GM23248 (cell line): ENCODE results near the gene KRTAP3-1. TPM values are rescaled to one million over a fixed set of nuclear protein-coding genes. Genes with fewer than 3 reads are reported as not detected.

Experiments used
- DNase-seq: peaks from one replicate; pipeline ENCODE4 v3.0.0-alpha.2; 2015
- H2AFZ ChIP-seq: fragments of 200-600 bp; sonication (generic); 2 replicates; pipeline ENCODE4 v1.6.1; 2016; ENCODE audit warnings: antibody characterized with exemption
- H3F3A ChIP-seq: fragments of 200-600 bp; sonication (generic); 2 replicates; pipeline ENCODE4 v1.6.1; 2016; ENCODE audit warnings: mild to moderate bottlenecking, antibody characterized with exemption, mixed run types; ENCODE audit not compliant: insufficient read depth
- H3K27ac ChIP-seq: fragments of 200-600 bp; sonication (generic); 2 replicates; pipeline ENCODE4 v1.5.1; 2016; ENCODE audit warnings: mild to moderate bottlenecking
- H3K27me3 ChIP-seq: fragments of 200-600 bp; sonication (generic); replicated peaks from 2 replicates; pipeline ENCODE4 v1.6.1; 2016; ENCODE audit warnings: mild to moderate bottlenecking; ENCODE audit not compliant: insufficient read depth
- H3K36me3 ChIP-seq: fragments of 200-600 bp; sonication (generic); 2 replicates; pipeline ENCODE4 v1.6.1; 2016; ENCODE audit warnings: low read depth, mild to moderate bottlenecking
- H3K4me1 ChIP-seq: fragments of 200-600 bp; sonication (generic); 2 replicates; pipeline ENCODE4 v1.6.1; 2016; ENCODE audit warnings: mild to moderate bottlenecking; ENCODE audit not compliant: insufficient read depth
- H3K4me2 ChIP-seq: fragments of 200-600 bp; sonication (generic); one replicate; pipeline ENCODE4 v1.6.1; 2016; ENCODE audit warnings: mild to moderate bottlenecking; ENCODE audit not compliant: unreplicated experiment
- H3K4me3 ChIP-seq: fragments of 200-600 bp; sonication (generic); 2 replicates; pipeline ENCODE4 v1.5.1; 2016; ENCODE audit warnings: mild to moderate bottlenecking
- H3K79me2 ChIP-seq: fragments of 200-600 bp; sonication (generic); 2 replicates; pipeline ENCODE4 v1.6.1; 2016; ENCODE audit warnings: mild to moderate bottlenecking; ENCODE audit not compliant: insufficient read depth
- H3K9ac ChIP-seq: fragments of 200-600 bp; sonication (generic); 2 replicates; pipeline ENCODE4 v1.6.1; 2016; ENCODE audit warnings: mild to moderate bottlenecking
- H3K9me2 ChIP-seq: fragments of 200-600 bp; sonication (generic); 2 replicates; pipeline ENCODE4 v1.6.1; 2016; ENCODE audit warnings: mixed run types, mild to moderate bottlenecking, moderate library complexity; ENCODE audit not compliant: insufficient read depth
- H3K9me3 ChIP-seq: fragments of 200-600 bp; sonication (generic); one replicate; pipeline ENCODE4 v1.6.1; 2017; ENCODE audit warnings: low read depth
- H4K20me1 ChIP-seq: fragments of 200-600 bp; sonication (generic); 2 replicates; pipeline ENCODE4 v1.6.0; 2016; ENCODE audit not compliant: insufficient read depth
- EZH2 ChIP-seq: fragments of 200-600 bp; sonication (generic); IDR thresholded peaks from 2 replicates; pipeline ENCODE4 v1.6.1; 2018; ENCODE audit warnings: antibody characterized with exemption, mild to moderate bottlenecking; ENCODE audit not compliant: insufficient read depth, poor library complexity, severe bottlenecking
- EZH2phosphoT487 ChIP-seq: fragments of 200-600 bp; sonication (generic); IDR thresholded peaks from 2 replicates; pipeline ENCODE4 v1.6.1; 2018; ENCODE audit warnings: antibody characterized with exemption, moderate library complexity, mild to moderate bottlenecking, low read depth; ENCODE audit not compliant: insufficient read depth
- WGBS, 2 experiments: methylation state at CpG; one replicate each; pipeline ENCODE4 v1.1.6; 2015 to 2017; ENCODE audit warnings: low lambda C conversion rate in 2 of 2, low coverage in 1 of 2; ENCODE audit errors: missing lambda C conversion rate in 2 of 2; 5-methylcytosine and 5-hydroxymethylcytosine counted together
- in situ Hi-C: fragments of 300-500 bp; cut with MboI; formaldehyde crosslinking; loops from 2 replicates; pipeline ENCODE4 v1.15.0; 2020
- polyA plus RNA-seq: library from polyadenylated mRNA; unstranded; fragments of >200 nt; fragmentation: Nextera tagmentation; extraction: Ambion mirVana; gene quantifications from 2 replicates; pipeline ENCODE4 v1.2.1, GENCODE V29; 2016
- total RNA-seq: library from RNA; depleted of rRNA; stranded (reverse); fragments of >200 nt; shearing (Covaris generic); gene quantifications from 2 replicates; pipeline ENCODE4 v1.2.3, GENCODE V29; 2014

Gene KRTAP3-1
- total and polyA plus RNA-seq, 2 experiments from 2014 or later, result not detected

GRCh38 chr17:41029633-41030245 lies 20.8 kb upstream of the KRTAP3-1 start, which contains the start of gene KRTAP1-4:
Gene KRTAP1-4 (minus strand): TSS chr17:41030195. CDS start chr17:41030078, 117 bp downstream.
- H3K27ac ChIP-seq, result no peak within 1 kb of the TSS
- H3K9me3 ChIP-seq, result no peaks in the 10 kb centered on the region
- H4K20me1 ChIP-seq, result no peaks in the 10 kb centered on the region
- H3K79me2 ChIP-seq, result no peaks in the 10 kb centered on the region
- H3K36me3 ChIP-seq, result no peaks in the 10 kb centered on the region
- H3F3A ChIP-seq, result peaks cover 24% of the 10 kb centered on the region
- TF ChIP-seq EZH2phosphoT487 (no peak), EZH2 (no peak)
- no peak within 1 kb of the TSS for H3K4me3 ChIP-seq
- no peak for DNase-seq
- no peaks in the 10 kb centered on the region for H3K27me3 ChIP-seq
- no peak within 1 kb of the TSS for H2AFZ ChIP-seq
- no peaks in the 10 kb centered on the region for H3K9me2 ChIP-seq
- WGBS, 2 experiments, result 82% methylated on average over 12 of the region's 12 CpGs
- H3K4me1 ChIP-seq, result peaks cover 23% of the 10 kb centered on the region
- no peak within 1 kb of the TSS for H3K9ac ChIP-seq
- H3K4me2 ChIP-seq, result no peak within 1 kb of the TSS
- in situ Hi-C loops, result no loop called here

GRCh38 chr17:41026715-41027471 lies 18.0 kb upstream of the KRTAP3-1 start, which contains the start of gene KRTAP1-5:
Gene KRTAP1-5 (minus strand): TSS chr17:41027208. CDS start chr17:41027155, 53 bp downstream.
- no peaks in the 10 kb centered on the region for H3K27me3 ChIP-seq
- peak; percentile 82 for DNase-seq
- H3K4me1 ChIP-seq, result peaks cover 23% of the 10 kb centered on the region
- H4K20me1 ChIP-seq, result no peaks in the 10 kb centered on the region
- in situ Hi-C loops, result no loop called here
- H3K36me3 ChIP-seq, result no peaks in the 10 kb centered on the region
- H3K27ac ChIP-seq, result peak within 1 kb of the TSS; percentile 62
- H3F3A ChIP-seq, result peaks cover 24% of the 10 kb centered on the region
- TF ChIP-seq EZH2phosphoT487 (no peak), EZH2 (no peak)
- WGBS, 2 experiments, result 47 to 49% methylated on average over 8 to 9 of the region's 9 CpGs
- H3K9me2 ChIP-seq, result no peaks in the 10 kb centered on the region
- H3K9me3 ChIP-seq, result no peaks in the 10 kb centered on the region
- no peaks in the 10 kb centered on the region for H3K79me2 ChIP-seq
- no peak within 1 kb of the TSS for H2AFZ ChIP-seq
- H3K4me3 ChIP-seq, result peak within 1 kb of the TSS; percentile 21; the same call in 1 of the 2 replicates
- peak within 1 kb of the TSS; percentile 43 for H3K4me2 ChIP-seq
- H3K9ac ChIP-seq, result 0 out of 2 replicates have a peak within 1 kb of the TSS, but pooled peaks have one; percentile 30

- Histone ChIP-seq H3K9me2 (no peaks in the 10 kb centered on the region), H3K9me3 (no peaks in the 10 kb centered on the region), H2AFZ (no peak overlapping the region), H3K79me2 (no peaks in the 10 kb centered on the region), H3K4me1 (peaks cover 23% of the 10 kb centered on the region), H3K36me3 (no peaks in the 10 kb centered on the region), H4K20me1 (no peaks in the 10 kb centered on the region), H3K27me3 (no peaks in the 10 kb centered on the region), H3K4me2 (no peak overlapping the region), H3F3A (peaks cover 24% of the 10 kb centered on the region), H3K4me3 (no peak overlapping the region), H3K27ac (no peak overlapping the region), H3K9ac (no peak overlapping the region)
- TF ChIP-seq EZH2 (no peak), EZH2phosphoT487 (no peak)
- WGBS, 2 experiments, result 69 to 85% methylated on average over 3 of the region's 3 CpGs
- DNase-seq, result no peak
- in situ Hi-C loops, result no loop called here
These were observed 15.8 kb upstream of the KRTAP3-1 start for GRCh38 chr17:41024697-41025096.

GRCh38 chr17:41020336-41020735 lies 11.4 kb upstream of the KRTAP3-1 start:
- Histone ChIP-seq H3F3A (peaks cover 5% of the 10 kb centered on the region), H3K27ac (no peak overlapping the region), H3K9ac (no peak overlapping the region), H3K9me3 (no peaks in the 10 kb centered on the region), H3K4me2 (no peak overlapping the region), H3K4me3 (no peak overlapping the region), H4K20me1 (no peaks in the 10 kb centered on the region), H3K36me3 (no peaks in the 10 kb centered on the region), H3K79me2 (no peaks in the 10 kb centered on the region), H3K4me1 (no peaks in the 10 kb centered on the region), H3K9me2 (no peaks in the 10 kb centered on the region), H2AFZ (no peak overlapping the region), H3K27me3 (no peaks in the 10 kb centered on the region)
- no peak for DNase-seq
- TF ChIP-seq EZH2phosphoT487 (no peak), EZH2 (no peak)
- in situ Hi-C loops, result no loop called here
